Natural killer cell treated with Interleukin-12 subunit alpha and Interleukin-12 subunit beta and Interleukin-15 and Interleukin-18, amount 100 ng/mL, for 72 hours (primary cell): ENCODE data around the gene CHRNA1. TPM values are rescaled to one million over a fixed set of nuclear protein-coding genes. Genes with fewer than 3 reads are reported as not detected.

ENCODE experiments used
- ATAC-seq, 2 donors: fragments of 150-1000 bp; cut with Tn5 transposase in 1 of 2; sonication (Bioruptor Pico), chemical (Tn5 transposase) in 1 of 2; 2 replicates each; pipeline ENCODE4 v1.10.0; 2021
- DNase-seq: peaks from one replicate; pipeline ENCODE4 v3.0.0; 2022; ENCODE audit warnings: low spot score
- H3K27ac Mint-ChIP-seq, 2 donors: 1 replicate in 1 of 2; 2 replicates in 1 of 2; pipeline ENCODE4 v1.8.0; 2022; ENCODE audit warnings: mixed read lengths in 2 of 2, mild to moderate bottlenecking in 1 of 2, moderate library complexity in 1 of 2
- H3K27me3 Mint-ChIP-seq, 2 donors: 1 replicate in 1 of 2; 2 replicates in 1 of 2; pipeline ENCODE4 v1.8.0; 2022; ENCODE audit warnings: mixed read lengths in 2 of 2
- H3K36me3 Mint-ChIP-seq: one replicate; pipeline ENCODE4 v1.8.0; 2022; ENCODE audit warnings: mixed read lengths
- H3K4me1 Mint-ChIP-seq, 2 donors: 1 replicate in 1 of 2; 2 replicates in 1 of 2; pipeline ENCODE4 v1.8.0; 2022; ENCODE audit warnings: low read depth in 2 of 2, mixed read lengths in 2 of 2, mild to moderate bottlenecking in 1 of 2
- H3K4me3 Mint-ChIP-seq: one replicate; pipeline ENCODE4 v1.8.0; 2022; ENCODE audit warnings: mixed read lengths
- H3K9me3 Mint-ChIP-seq: 2 replicates; pipeline ENCODE4 v1.8.0; 2022; ENCODE audit warnings: mixed read lengths
- total RNA-seq, 2 donors: library from RNA; stranded (reverse); gene quantifications; one replicate each; pipeline ENCODE4 v1.2.3, GENCODE V29; 2022

CHRNA1 gene
- total RNA-seq, 2 donors from 2014 or later = not detected

- H3K27me3 Mint-ChIP-seq = peaks cover 6 to 13% of the 10 kb centered on the region in 2 donors
- H3K36me3 Mint-ChIP-seq = no peaks in the 10 kb centered on the region
- H3K9me3 Mint-ChIP-seq = no peaks in the 10 kb centered on the region
- H3K27ac Mint-ChIP-seq = no peak overlapping the region
- H3K4me1 Mint-ChIP-seq = no peaks in the 10 kb centered on the region
- H3K4me3 Mint-ChIP-seq = no peak overlapping the region
- ATAC-seq (no peak), DNase-seq (no peak)
These were observed 24.7 kb upstream of the CHRNA1 start for GRCh38 chr2:174789001-174789400.

GRCh38 chr2:174788291-174788929, 24.1 kb upstream of the CHRNA1 start:
- DNase-seq = no peak
- Mint-ChIP-seq H3K27me3 (peaks cover 6 to 10% of the 10 kb centered on the region in 2 donors), H3K27ac (no peak overlapping the region), H3K4me1 (no peaks in the 10 kb centered on the region), H3K36me3 (no peaks in the 10 kb centered on the region), H3K9me3 (no peaks in the 10 kb centered on the region), H3K4me3 (no peak overlapping the region)
- no peak for ATAC-seq

- H3K4me1 Mint-ChIP-seq = no peaks in the 10 kb centered on the region
- H3K36me3 Mint-ChIP-seq = no peaks in the 10 kb centered on the region
- no peak overlapping the region for H3K4me3 Mint-ChIP-seq
- H3K9me3 Mint-ChIP-seq = no peaks in the 10 kb centered on the region
- DNase-seq (no peak), ATAC-seq (peak in 1 of 2 donors; percentile 43)
- H3K27me3 Mint-ChIP-seq = peaks cover 6 to 9% of the 10 kb centered on the region in 2 donors
- no peak overlapping the region for H3K27ac Mint-ChIP-seq
These were observed 23.4 kb upstream of the CHRNA1 start for GRCh38 chr2:174787487-174788205.

- DNase-seq (no peak), ATAC-seq (no peak)
- H3K27me3 Mint-ChIP-seq = peaks cover 6% of the 10 kb centered on the region in 2 donors
- H3K4me1 Mint-ChIP-seq = no peaks in the 10 kb centered on the region
- H3K36me3 Mint-ChIP-seq = no peaks in the 10 kb centered on the region
- no peaks in the 10 kb centered on the region for H3K9me3 Mint-ChIP-seq
- no peak overlapping the region for H3K27ac Mint-ChIP-seq
- no peak overlapping the region for H3K4me3 Mint-ChIP-seq
These were observed 21.9 kb upstream of the CHRNA1 start for GRCh38 chr2:174786066-174786725.

GRCh38 chr2:174785481-174785880, 21.2 kb upstream of the CHRNA1 start:
- peaks cover 4 to 6% of the 10 kb centered on the region in 2 donors for H3K27me3 Mint-ChIP-seq
- ATAC-seq = no peak
- no peaks in the 10 kb centered on the region for H3K36me3 Mint-ChIP-seq
- no peaks in the 10 kb centered on the region for H3K9me3 Mint-ChIP-seq
- H3K4me1 Mint-ChIP-seq = no peaks in the 10 kb centered on the region
- no peak overlapping the region for H3K27ac Mint-ChIP-seq
- no peak overlapping the region for H3K4me3 Mint-ChIP-seq
- DNase-seq = no peak

GRCh38 chr2:174784909-174785308, 20.6 kb upstream of the CHRNA1 start:
- H3K27me3 Mint-ChIP-seq = peaks cover 4 to 6% of the 10 kb centered on the region in 2 donors
- ATAC-seq = no peak

GRCh38 chr2:174784316-174784715, 20.0 kb upstream of the CHRNA1 start:
- Mint-ChIP-seq H3K27me3 (peaks cover 4 to 6% of the 10 kb centered on the region in 2 donors), H3K27ac (no peak overlapping the region), H3K4me3 (no peak overlapping the region), H3K4me1 (peaks cover under 1 to 2% of the 10 kb centered on the region in 2 donors), H3K36me3 (no peaks in the 10 kb centered on the region), H3K9me3 (no peaks in the 10 kb centered on the region)
- no peak for DNase-seq
- ATAC-seq = no peak

More at GRCh38 chr2:174784909-174785308, 20.6 kb upstream of the CHRNA1 start:
- Mint-ChIP-seq H3K9me3 (no peaks in the 10 kb centered on the region), H3K27ac (no peak overlapping the region), H3K4me3 (no peak overlapping the region), H3K4me1 (no peaks in the 10 kb centered on the region), H3K36me3 (no peaks in the 10 kb centered on the region)
- no peak for DNase-seq

GRCh38 chr2:174781996-174782395, 17.7 kb upstream of the CHRNA1 start:
- H3K9me3 Mint-ChIP-seq = no peaks in the 10 kb centered on the region
- peaks cover 19 to 20% of the 10 kb centered on the region in 2 donors for H3K4me1 Mint-ChIP-seq
- no peak for DNase-seq
- peaks cover 6 to 12% of the 10 kb centered on the region in 2 donors for H3K27me3 Mint-ChIP-seq
- no peak for ATAC-seq
- H3K4me3 Mint-ChIP-seq = no peak overlapping the region
- H3K27ac Mint-ChIP-seq = no peak overlapping the region
- no peaks in the 10 kb centered on the region for H3K36me3 Mint-ChIP-seq

GRCh38 chr2:174781298-174781697, 17.0 kb upstream of the CHRNA1 start:
- no peak for ATAC-seq
- DNase-seq = no peak
- H3K4me3 Mint-ChIP-seq = no peak overlapping the region
- peaks cover 19 to 20% of the 10 kb centered on the region in 2 donors for H3K4me1 Mint-ChIP-seq
- peaks cover 6 to 12% of the 10 kb centered on the region in 2 donors for H3K27me3 Mint-ChIP-seq
- no peak overlapping the region for H3K27ac Mint-ChIP-seq
- no peaks in the 10 kb centered on the region for H3K9me3 Mint-ChIP-seq
- H3K36me3 Mint-ChIP-seq = no peaks in the 10 kb centered on the region

- no peak overlapping the region for H3K27ac Mint-ChIP-seq
- ATAC-seq = no peak
- peaks cover 19 to 20% of the 10 kb centered on the region in 2 donors for H3K4me1 Mint-ChIP-seq
These were observed 16.6 kb upstream of the CHRNA1 start for GRCh38 chr2:174780856-174781255.

GRCh38 chr2:174780191-174780840, 16.0 kb upstream of the CHRNA1 start:
- no peaks in the 10 kb centered on the region for H3K9me3 Mint-ChIP-seq
- peaks cover under 1 to 8% of the 10 kb centered on the region in 2 donors for H3K27me3 Mint-ChIP-seq
- H3K4me3 Mint-ChIP-seq = no peak overlapping the region
- H3K36me3 Mint-ChIP-seq = no peaks in the 10 kb centered on the region
- DNase-seq = no peak
- no peak for ATAC-seq
- peaks cover 19 to 20% of the 10 kb centered on the region in 2 donors for H3K4me1 Mint-ChIP-seq
- H3K27ac Mint-ChIP-seq = no peak overlapping the region

More at GRCh38 chr2:174780856-174781255, 16.6 kb upstream of the CHRNA1 start:
- H3K27me3 Mint-ChIP-seq = peaks cover 6 to 11% of the 10 kb centered on the region in 2 donors
- no peaks in the 10 kb centered on the region for H3K9me3 Mint-ChIP-seq
- no peak for DNase-seq
- no peak overlapping the region for H3K4me3 Mint-ChIP-seq
- no peaks in the 10 kb centered on the region for H3K36me3 Mint-ChIP-seq

- Mint-ChIP-seq H3K9me3 (no peaks in the 10 kb centered on the region), H3K36me3 (no peaks in the 10 kb centered on the region), H3K27ac (peak overlapping the region; percentile 42 to 73), H3K4me3 (peak overlapping the region; percentile 51), H3K27me3 (peaks cover 0 to 8% of the 10 kb centered on the region in 2 donors), H3K4me1 (peaks cover 19 to 20% of the 10 kb centered on the region in 2 donors)
- no peak for DNase-seq
- ATAC-seq = no peak
These were observed 15.2 kb upstream of the CHRNA1 start for GRCh38 chr2:174779361-174779928.
